Measurements from ENCODE around the gene CD40LG.

DNA sequence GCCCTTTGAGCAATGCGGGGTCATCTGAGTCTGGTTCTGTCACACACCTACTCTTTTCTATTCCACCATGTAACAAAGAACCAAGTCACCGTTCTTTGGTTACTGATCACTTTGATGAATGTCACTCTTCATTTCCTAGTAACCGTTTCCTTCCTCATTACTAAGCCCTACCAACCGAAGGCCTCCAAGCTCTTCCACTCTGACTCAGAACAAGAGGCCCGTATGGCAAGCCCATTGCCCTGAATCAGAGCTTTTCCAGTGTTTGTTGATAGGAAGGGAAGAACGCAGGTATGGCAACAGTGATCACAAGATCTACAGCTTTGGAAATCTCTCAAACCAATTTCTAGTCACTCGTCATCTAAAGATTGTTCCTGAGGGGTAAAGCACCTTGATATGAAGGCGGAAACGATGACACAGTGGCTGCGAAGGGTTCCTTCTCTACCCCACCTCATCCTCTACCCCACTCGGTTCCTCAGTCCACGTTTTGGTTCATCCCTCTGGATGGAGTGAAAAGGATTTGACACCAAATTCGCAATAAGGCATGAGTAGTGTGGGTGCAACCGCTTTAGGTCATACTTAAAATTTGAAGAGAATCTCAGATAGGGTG, 28.0 kb upstream of the CD40LG start:
- TF ChIP-seq CTBP1 (IDR thresholded peaks at IDR 0.05; ENCODE audit: borderline replicate concordance) = no peak
- TF ChIP-seq, protein P1, sequence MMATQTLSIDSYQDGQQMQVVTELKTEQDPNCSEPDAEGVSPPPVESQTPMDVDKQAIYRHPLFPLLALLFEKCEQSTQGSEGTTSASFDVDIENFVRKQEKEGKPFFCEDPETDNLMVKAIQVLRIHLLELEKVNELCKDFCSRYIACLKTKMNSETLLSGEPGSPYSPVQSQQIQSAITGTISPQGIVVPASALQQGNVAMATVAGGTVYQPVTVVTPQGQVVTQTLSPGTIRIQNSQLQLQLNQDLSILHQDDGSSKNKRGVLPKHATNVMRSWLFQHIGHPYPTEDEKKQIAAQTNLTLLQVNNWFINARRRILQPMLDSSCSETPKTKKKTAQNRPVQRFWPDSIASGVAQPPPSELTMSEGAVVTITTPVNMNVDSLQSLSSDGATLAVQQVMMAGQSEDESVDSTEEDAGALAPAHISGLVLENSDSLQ (IDR thresholded peaks at IDR 0.05) = no peak
- TF ChIP-seq FOXA1 (IDR thresholded peaks at IDR 0.05) = no peak
- TF ChIP-seq ARNT (IDR thresholded peaks at IDR 0.05) = no peak
- TF ChIP-seq SUZ12 (IDR thresholded peaks at IDR 0.05) = no peak
- no peak for TF ChIP-seq ELF4 (IDR thresholded peaks at IDR 0.05)
- no peak for TF ChIP-seq NFRKB (IDR thresholded peaks at IDR 0.05)
